ENCODE measurements around the gene CCDC120. TPM values are rescaled to one million over a fixed set of nuclear protein-coding genes. Genes with fewer than 3 reads are reported as not detected.
A peak's percentile ranks its signal among the peaks of the same experiment; 100 is the strongest.

Gene CCDC120
- total RNA-seq, 3 donors from 2014 or later (not counting 1 experiment from before 2014, with no cell fraction given): 12.5 to 14.2 (median 13.0) TPM

DNA sequence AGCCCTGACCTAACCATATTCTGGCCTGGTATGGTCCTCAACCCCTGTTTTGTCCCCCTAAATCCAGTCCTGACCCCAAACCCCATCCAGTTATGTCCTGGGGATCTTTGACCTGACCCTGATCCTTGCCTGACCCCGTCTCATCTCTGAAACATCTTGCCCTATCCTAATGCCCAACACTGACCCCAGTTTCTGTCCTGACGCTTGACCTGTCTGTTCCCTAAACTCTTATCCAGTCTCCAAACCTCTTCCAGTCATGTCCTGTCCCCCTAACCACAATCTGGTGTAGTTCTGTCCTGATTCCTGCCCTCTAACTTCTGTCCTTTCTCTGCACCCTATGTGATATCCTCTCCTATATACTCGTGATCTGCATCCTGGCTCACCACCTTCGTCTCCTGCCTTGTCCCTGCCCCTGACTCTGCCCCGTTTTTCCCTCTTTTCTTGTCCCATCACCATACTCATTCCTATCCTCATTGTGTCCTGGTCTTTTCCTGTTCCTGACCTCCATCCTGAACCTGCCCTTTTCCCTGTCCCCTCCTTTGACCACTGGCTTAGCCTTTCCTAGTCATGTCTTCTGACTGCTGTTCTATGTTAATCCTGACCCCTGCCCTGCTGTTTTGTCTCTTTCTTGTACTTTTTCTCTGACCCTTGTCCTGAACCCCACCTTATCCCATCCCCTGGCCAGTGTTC is 4.6 kb upstream of the CCDC120 start:
- intact Hi-C loops (cut with micrococcal nuclease): no loop called here
- Mint-ChIP-seq H3K27me3 (ENCODE audit: low read depth in 2 of 2) (peaks cover 0 to 3% of the 10 kb centered on the region in 2 donors), H3K27ac (peak overlapping the region; percentile 47 to 93), H3K36me3 (no peaks in the 10 kb centered on the region), H3K4me1 (peaks cover 7 to 29% of the 10 kb centered on the region in 2 donors), H3K4me3 (peak overlapping the region; percentile 65), H3K9me3 (no peaks in the 10 kb centered on the region)
- Histone ChIP-seq H3K9me3 (ENCODE audit: control insufficient read depth, insufficient read depth, low read length) (no peaks in the 10 kb centered on the region), H3K27ac (ENCODE audit: low read length) (peak overlapping the region; percentile 87), H3K4me1 (ENCODE audit: control insufficient read depth, insufficient read depth, low read length) (peaks cover 19% of the 10 kb centered on the region), H3K27me3 (ENCODE audit: control insufficient read depth, insufficient read depth, low read length) (no peaks in the 10 kb centered on the region), H3K4me3 (ENCODE audit: low read length) (peak overlapping the region; percentile 46), H3K36me3 (ENCODE audit: control insufficient read depth, insufficient read depth, low read length) (no peaks in the 10 kb centered on the region)
- WGBS (ENCODE audit: insufficient coverage): 86% methylated on average over 5 of the region's 5 CpGs
- TF ChIP-seq, protein P1, sequence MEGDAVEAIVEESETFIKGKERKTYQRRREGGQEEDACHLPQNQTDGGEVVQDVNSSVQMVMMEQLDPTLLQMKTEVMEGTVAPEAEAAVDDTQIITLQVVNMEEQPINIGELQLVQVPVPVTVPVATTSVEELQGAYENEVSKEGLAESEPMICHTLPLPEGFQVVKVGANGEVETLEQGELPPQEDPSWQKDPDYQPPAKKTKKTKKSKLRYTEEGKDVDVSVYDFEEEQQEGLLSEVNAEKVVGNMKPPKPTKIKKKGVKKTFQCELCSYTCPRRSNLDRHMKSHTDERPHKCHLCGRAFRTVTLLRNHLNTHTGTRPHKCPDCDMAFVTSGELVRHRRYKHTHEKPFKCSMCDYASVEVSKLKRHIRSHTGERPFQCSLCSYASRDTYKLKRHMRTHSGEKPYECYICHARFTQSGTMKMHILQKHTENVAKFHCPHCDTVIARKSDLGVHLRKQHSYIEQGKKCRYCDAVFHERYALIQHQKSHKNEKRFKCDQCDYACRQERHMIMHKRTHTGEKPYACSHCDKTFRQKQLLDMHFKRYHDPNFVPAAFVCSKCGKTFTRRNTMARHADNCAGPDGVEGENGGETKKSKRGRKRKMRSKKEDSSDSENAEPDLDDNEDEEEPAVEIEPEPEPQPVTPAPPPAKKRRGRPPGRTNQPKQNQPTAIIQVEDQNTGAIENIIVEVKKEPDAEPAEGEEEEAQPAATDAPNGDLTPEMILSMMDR (IDR thresholded peaks at IDR 0.05): no peak
- ATAC-seq (no peak), DNase-seq (no peak)

DNA sequence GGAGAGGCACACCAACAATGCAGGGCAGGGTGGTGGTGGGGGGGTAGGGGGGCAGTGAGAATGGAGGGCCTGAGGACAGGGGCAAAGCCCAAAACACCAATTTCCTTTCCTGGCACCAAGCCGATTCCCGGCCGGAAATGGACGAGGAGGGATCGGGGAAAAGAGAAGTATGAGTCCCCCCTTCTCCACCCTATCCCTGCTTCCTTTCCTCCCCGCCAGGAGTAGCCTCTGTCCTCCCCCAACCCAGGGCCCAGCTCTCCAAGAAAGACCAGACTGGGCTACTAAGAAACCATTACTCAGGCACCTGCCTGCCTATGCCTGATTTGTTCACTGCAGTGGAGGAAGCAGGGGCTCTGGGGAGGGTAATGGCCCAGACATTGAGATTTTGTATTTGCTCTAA is 402 bp downstream of the CCDC120 start:
- Mint-ChIP-seq H3K27me3 (ENCODE audit: low read depth in 2 of 2) (no peaks in the 10 kb centered on the region), H3K4me3 (no peak overlapping the region), H3K27ac (no peak overlapping the region), H3K4me1 (peaks cover 0 to 13% of the 10 kb centered on the region in 2 donors), H3K36me3 (no peaks in the 10 kb centered on the region), H3K9me3 (no peaks in the 10 kb centered on the region)
- no peak for DNase-seq
- WGBS (ENCODE audit: insufficient coverage): 100% methylated on average over 5 of the region's 6 CpGs
- no peaks in the 10 kb centered on the region for H3K36me3 ChIP-seq (ENCODE audit: control insufficient read depth, insufficient read depth, low read length)
- H3K27ac ChIP-seq (ENCODE audit: low read length): no peak overlapping the region
- TF ChIP-seq, protein P1 (IDR thresholded peaks at IDR 0.05): no peak
- intact Hi-C loops (cut with micrococcal nuclease): no loop called here
- H3K4me3 ChIP-seq (ENCODE audit: low read length): no peak overlapping the region
- no peaks in the 10 kb centered on the region for H3K9me3 ChIP-seq (ENCODE audit: control insufficient read depth, insufficient read depth, low read length)
- peaks cover 7% of the 10 kb centered on the region for H3K4me1 ChIP-seq (ENCODE audit: control insufficient read depth, insufficient read depth, low read length)
- H3K27me3 ChIP-seq (ENCODE audit: control insufficient read depth, insufficient read depth, low read length): no peaks in the 10 kb centered on the region
- no peak for ATAC-seq

DNA sequence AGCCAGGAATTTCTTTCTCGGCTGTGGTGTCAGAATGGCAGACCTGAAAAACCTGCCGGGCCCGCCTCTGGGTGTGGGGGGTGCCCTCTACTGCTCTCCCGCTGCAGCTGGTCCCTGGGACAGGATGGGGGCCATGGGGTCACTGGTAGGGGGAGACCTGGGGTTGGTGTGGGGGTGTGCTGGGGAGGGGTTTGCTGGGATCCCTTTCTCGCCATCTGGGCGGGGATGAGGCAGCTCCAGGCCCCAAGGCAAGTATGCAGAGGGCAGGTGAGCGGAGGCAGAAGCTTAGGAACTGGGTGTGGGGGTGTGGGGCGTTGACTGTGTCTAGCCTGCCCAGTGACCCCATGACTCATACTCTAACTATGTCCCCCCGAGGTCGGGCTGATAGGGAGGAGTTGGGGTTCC is 884 bp downstream of the CCDC120 start:
- intact Hi-C loops (cut with micrococcal nuclease): no loop called here
- TF ChIP-seq, protein P1 (IDR thresholded peaks at IDR 0.05): no peak
- H3K27ac Mint-ChIP-seq: no peak overlapping the region
- Histone ChIP-seq H3K27me3 (ENCODE audit: control insufficient read depth, insufficient read depth, low read length) (no peaks in the 10 kb centered on the region), H3K4me3 (ENCODE audit: low read length) (no peak overlapping the region), H3K27ac (ENCODE audit: low read length) (no peak overlapping the region), H3K36me3 (ENCODE audit: control insufficient read depth, insufficient read depth, low read length) (no peaks in the 10 kb centered on the region), H3K4me1 (ENCODE audit: control insufficient read depth, insufficient read depth, low read length) (peaks cover 2% of the 10 kb centered on the region), H3K9me3 (ENCODE audit: control insufficient read depth, insufficient read depth, low read length) (no peaks in the 10 kb centered on the region)
- no peaks in the 10 kb centered on the region for H3K36me3 Mint-ChIP-seq
- peaks cover 0 to 9% of the 10 kb centered on the region in 2 donors for H3K4me1 Mint-ChIP-seq
- WGBS (ENCODE audit: insufficient coverage): 95% methylated on average over 6 of the region's 10 CpGs
- H3K27me3 Mint-ChIP-seq (ENCODE audit: low read depth in 2 of 2): no peaks in the 10 kb centered on the region
- ATAC-seq (no peak), DNase-seq (no peak)
- H3K9me3 Mint-ChIP-seq: no peaks in the 10 kb centered on the region
- H3K4me3 Mint-ChIP-seq: no peak overlapping the region

DNA sequence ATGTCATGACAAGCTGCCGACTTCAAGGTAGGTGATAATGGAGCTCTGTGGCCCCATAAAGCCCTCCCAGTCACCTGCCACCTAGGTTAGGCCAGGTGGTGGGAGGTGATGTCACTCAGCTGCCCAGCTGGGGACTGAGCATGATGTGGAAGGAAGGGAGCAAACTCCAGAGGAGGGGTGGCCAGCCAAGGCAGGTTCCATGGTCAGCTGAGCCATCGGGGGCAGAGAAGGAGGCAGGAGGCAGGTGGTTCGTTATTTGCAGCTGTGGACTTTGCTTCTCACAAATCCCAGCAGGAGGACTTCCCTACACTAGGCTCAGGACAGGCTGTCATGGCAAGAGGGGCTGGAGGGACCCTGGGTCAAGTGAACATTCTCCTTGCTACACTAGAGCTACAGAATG is 2.1 kb downstream of the CCDC120 start:
- 100% methylated on average over 2 of the region's 3 CpGs for WGBS (ENCODE audit: insufficient coverage)
- ATAC-seq (no peak), DNase-seq (no peak)
- Histone ChIP-seq H3K36me3 (ENCODE audit: control insufficient read depth, insufficient read depth, low read length) (no peaks in the 10 kb centered on the region), H3K4me1 (ENCODE audit: control insufficient read depth, insufficient read depth, low read length) (no peaks in the 10 kb centered on the region), H3K27ac (ENCODE audit: low read length) (no peak overlapping the region), H3K27me3 (ENCODE audit: control insufficient read depth, insufficient read depth, low read length) (no peaks in the 10 kb centered on the region), H3K4me3 (ENCODE audit: low read length) (no peak overlapping the region), H3K9me3 (ENCODE audit: control insufficient read depth, insufficient read depth, low read length) (no peaks in the 10 kb centered on the region)
- H3K27ac Mint-ChIP-seq: no peak overlapping the region
- TF ChIP-seq, protein P1 (IDR thresholded peaks at IDR 0.05): no peak
- H3K4me1 Mint-ChIP-seq: no peaks in the 10 kb centered on the region
- no peaks in the 10 kb centered on the region for H3K9me3 Mint-ChIP-seq
- intact Hi-C loops (cut with micrococcal nuclease): no loop called here
- no peaks in the 10 kb centered on the region for H3K27me3 Mint-ChIP-seq (ENCODE audit: low read depth in 2 of 2)
- no peak overlapping the region for H3K4me3 Mint-ChIP-seq
- no peaks in the 10 kb centered on the region for H3K36me3 Mint-ChIP-seq

Measured in natural killer cell (primary cell).